Vagina (tissue), 2 donors: ENCODE measurements around the gene ZFP57.

Experiments
- CTCF ChIP-seq, 3 experiments: fragments of 450-650 bp in 2 of 3; fragments of 200-600 bp in 1 of 3; sonication (generic) in 1 of 3; IDR thresholded peaks; one replicate each; pipeline ENCODE4 v1.5.1; 2017 to 2019; ENCODE audit warnings: antibody characterized with exemption in 3 of 3, mild to moderate bottlenecking in 2 of 3, moderate library complexity in 2 of 3
- POLR2A ChIP-seq, 2 donors: fragments of 450-650 bp; IDR thresholded peaks; one replicate each; pipeline ENCODE4 v1.6.1; 2017; ENCODE audit warnings: antibody characterized with exemption in 2 of 2, mild to moderate bottlenecking in 2 of 2, moderate library complexity in 2 of 2

GRCh38 chr6:29663300-29664042 lies 17.5 kb downstream of the ZFP57 start:
- TF ChIP-seq CTCF (IDR thresholded peaks at IDR 0.05) (no peak), POLR2A (IDR thresholded peaks at IDR 0.05) (no peak)
